GM19328 (cell line): ENCODE data around the gene HBG2.
A peak's percentile ranks its signal among the peaks of the same experiment; 100 is the strongest.
"Not testable (repeated sequence)": the region's sequence is repeated elsewhere in the genome, so short reads cannot be mapped to it uniquely, and the experiment has no call there.

Source experiments
- ATAC-seq: cut with Tn5 transposase; IDR thresholded peaks from one replicate; pipeline ENCODE4 v1.9.1; 2021; ENCODE audit warnings: mild to moderate bottlenecking, moderate library complexity; ENCODE audit not compliant: unreplicated experiment

HBG2 gene

GRCh38 chr11:5282628-5283027 is 28.0 kb upstream of the HBG2 start:
- ATAC-seq: no peak

GRCh38 chr11:5281596-5281995 is 27.0 kb upstream of the HBG2 start:
- ATAC-seq: no peak

GRCh38 chr11:5280582-5281102 is 26.1 kb upstream of the HBG2 start:
- ATAC-seq: peak; percentile 88

GRCh38 chr11:5279471-5280090 is 25.0 kb upstream of the HBG2 start:
- no peak for ATAC-seq

- no peak for ATAC-seq
Observed at GRCh38 chr11:5277807-5278382, 23.3 kb upstream of the HBG2 start.

- no peak for ATAC-seq
Observed at GRCh38 chr11:5276697-5277096, 22.1 kb upstream of the HBG2 start.

GRCh38 chr11:5275369-5276110 is 21.0 kb upstream of the HBG2 start:
- no peak for ATAC-seq

GRCh38 chr11:5274395-5274794 is 19.8 kb upstream of the HBG2 start:
- no peak for ATAC-seq

GRCh38 chr11:5272395-5273017 is 17.9 kb upstream of the HBG2 start:
- ATAC-seq: no peak

- no peak for ATAC-seq
Observed at GRCh38 chr11:5269715-5270147, 15.2 kb upstream of the HBG2 start, which contains the start of gene HBE1. Gene HBE1 (minus strand): TSS chr11:5269945. CDS start chr11:5269890, 55 bp downstream.

GRCh38 chr11:5267033-5267563 is 12.5 kb upstream of the HBG2 start:
- ATAC-seq: no peak

- no peak for ATAC-seq
Observed at GRCh38 chr11:5266609-5267008, 12.0 kb upstream of the HBG2 start.

GRCh38 chr11:5265832-5266231 is 11.3 kb upstream of the HBG2 start:
- no peak for ATAC-seq

GRCh38 chr11:5258543-5259262 is 4.1 kb upstream of the HBG2 start:
- ATAC-seq: no peak

- ATAC-seq: no peak
Observed at GRCh38 chr11:5257296-5257695, 2.7 kb upstream of the HBG2 start.

- ATAC-seq: not testable (repeated sequence)
Observed at GRCh38 chr11:5254023-5254422, 558 bp downstream of the HBG2 start.

GRCh38 chr11:5253440-5253839 is 1.1 kb downstream of the HBG2 start:
- not testable (repeated sequence) for ATAC-seq

GRCh38 chr11:5252919-5253265 is 1.7 kb downstream of the HBG2 start:
- ATAC-seq: no peak

GRCh38 chr11:5252192-5252918 is 2.2 kb downstream of the HBG2 start:
- ATAC-seq: no peak

- ATAC-seq: no peak
Observed at GRCh38 chr11:5251746-5252145, 2.8 kb downstream of the HBG2 start.
